Chondrocyte (in vitro differentiated cells): ENCODE results near the gene KIF6. TPM values are rescaled to one million over a fixed set of nuclear protein-coding genes. Genes with fewer than 3 reads are reported as not detected.
"Not testable (repeated sequence)": the region's sequence is repeated elsewhere in the genome, so short reads cannot be mapped to it uniquely, and the experiment has no call there.

Experiments used
- DNase-seq: peaks from one replicate; pipeline ENCODE4 v3.0.0; 2021; ENCODE audit warnings: mixed read lengths, low spot score
- H3K27ac Mint-ChIP-seq: one replicate; pipeline ENCODE4 v1.8.0; 2021; ENCODE audit warnings: mild to moderate bottlenecking, moderate library complexity, mixed read lengths; ENCODE audit not compliant: unreplicated experiment
- H3K27me3 Mint-ChIP-seq: 2 replicates; pipeline ENCODE4 v1.8.0; 2021; ENCODE audit warnings: low read depth, mixed read lengths
- H3K36me3 Mint-ChIP-seq: 2 replicates; pipeline ENCODE4 v1.8.0; 2021; ENCODE audit warnings: low read depth, mixed read lengths
- H3K4me1 Mint-ChIP-seq: 2 replicates; pipeline ENCODE4 v1.8.0; 2021; ENCODE audit warnings: low read depth, mild to moderate bottlenecking, mixed read lengths
- H3K4me3 Mint-ChIP-seq: one replicate; pipeline ENCODE4 v1.8.0; 2021; ENCODE audit warnings: mild to moderate bottlenecking, moderate library complexity, mixed read lengths; ENCODE audit not compliant: unreplicated experiment
- H3K9me3 Mint-ChIP-seq: 2 replicates; pipeline ENCODE4 v1.8.0; 2021; ENCODE audit warnings: low read depth, mixed read lengths
- CTCF ChIP-seq: fragments of 200-600 bp; sonication (generic); IDR thresholded peaks from 2 replicates; pipeline ENCODE4 v1.5.0; 2021; ENCODE audit warnings: antibody characterized with exemption, mild to moderate bottlenecking, moderate library complexity
- total RNA-seq: library from RNA; stranded (reverse); gene quantifications from 3 replicates; pipeline ENCODE4 v1.2.1, GENCODE V29; 2021

KIF6 gene
- total RNA-seq, 1 donor from 2014 or later = 0.62 TPM

GRCh38 chr6:39733704-39734103, 8.5 kb upstream of the KIF6 start:
- Mint-ChIP-seq H3K9me3 (peaks cover 11% of the 10 kb centered on the region), H3K27ac (no peak overlapping the region), H3K36me3 (peaks cover 5% of the 10 kb centered on the region), H3K4me3 (no peak overlapping the region), H3K4me1 (peaks cover 6% of the 10 kb centered on the region), H3K27me3 (no peaks in the 10 kb centered on the region)
- DNase-seq = no peak
- no peak for TF ChIP-seq CTCF

DNA sequence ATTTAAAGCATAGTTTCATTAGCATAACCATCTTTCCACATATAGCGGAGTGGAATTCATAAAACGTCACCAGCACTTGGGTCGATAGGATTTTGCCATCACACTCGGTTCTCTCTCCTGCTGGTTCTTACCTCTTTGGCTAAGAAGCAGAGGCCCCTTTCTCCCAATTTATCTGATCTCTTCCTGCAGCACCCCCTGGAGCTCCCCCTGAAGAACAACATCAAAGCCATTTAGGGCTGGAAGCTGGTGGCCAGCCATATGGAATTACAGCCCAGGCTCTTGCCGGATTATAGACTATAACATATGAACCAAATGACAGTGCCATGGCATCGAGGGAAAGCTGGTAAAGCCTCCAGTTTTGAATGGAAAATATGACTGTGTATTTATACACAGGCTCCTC, 6.4 kb upstream of the KIF6 start:
- DNase-seq = no peak
- no peaks in the 10 kb centered on the region for H3K27me3 Mint-ChIP-seq

DNA sequence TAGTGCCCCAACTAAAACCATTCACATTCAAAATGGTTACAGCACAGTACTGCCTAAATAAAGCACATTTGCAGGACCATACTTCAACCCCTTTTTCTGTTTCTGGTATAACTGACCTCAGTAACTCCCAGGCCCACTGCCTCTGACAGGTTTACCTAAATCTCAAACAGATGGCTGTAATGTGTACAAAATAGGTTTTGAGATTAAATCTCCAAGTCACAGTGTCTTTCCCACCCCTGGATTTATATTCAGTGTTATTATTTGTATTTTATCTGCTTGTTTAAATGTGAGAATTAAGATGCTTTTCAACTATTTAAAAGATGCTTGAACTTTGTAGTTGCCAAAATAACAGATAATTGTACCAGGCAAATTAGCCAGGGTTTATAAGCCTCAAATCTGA, 4.7 kb upstream of the KIF6 start:
- no peak for DNase-seq
- Mint-ChIP-seq H3K4me1 (peaks cover 17% of the 10 kb centered on the region), H3K27me3 (no peaks in the 10 kb centered on the region), H3K27ac (no peak overlapping the region), H3K36me3 (no peaks in the 10 kb centered on the region), H3K9me3 (no peaks in the 10 kb centered on the region), H3K4me3 (no peak overlapping the region)
- no peak for TF ChIP-seq CTCF

More for the DNA sequence above, 6.4 kb upstream of the KIF6 start:
- peak; percentile 42 for TF ChIP-seq CTCF
- no peaks in the 10 kb centered on the region for H3K36me3 Mint-ChIP-seq
- no peak overlapping the region for H3K27ac Mint-ChIP-seq
- peaks cover 6% of the 10 kb centered on the region for H3K4me1 Mint-ChIP-seq
- H3K9me3 Mint-ChIP-seq = no peaks in the 10 kb centered on the region
- no peak overlapping the region for H3K4me3 Mint-ChIP-seq

- H3K36me3 Mint-ChIP-seq = no peaks in the 10 kb centered on the region
- no peaks in the 10 kb centered on the region for H3K9me3 Mint-ChIP-seq
- H3K27ac Mint-ChIP-seq = peak overlapping the region; percentile 36
- no peak for TF ChIP-seq CTCF
- no peak for DNase-seq
- no peaks in the 10 kb centered on the region for H3K27me3 Mint-ChIP-seq
- H3K4me1 Mint-ChIP-seq = peaks cover 10% of the 10 kb centered on the region
- peak overlapping the region; percentile 99 for H3K4me3 Mint-ChIP-seq
Measured at GRCh38 chr6:39725632-39725997, 407 bp upstream of the KIF6 start.

DNA sequence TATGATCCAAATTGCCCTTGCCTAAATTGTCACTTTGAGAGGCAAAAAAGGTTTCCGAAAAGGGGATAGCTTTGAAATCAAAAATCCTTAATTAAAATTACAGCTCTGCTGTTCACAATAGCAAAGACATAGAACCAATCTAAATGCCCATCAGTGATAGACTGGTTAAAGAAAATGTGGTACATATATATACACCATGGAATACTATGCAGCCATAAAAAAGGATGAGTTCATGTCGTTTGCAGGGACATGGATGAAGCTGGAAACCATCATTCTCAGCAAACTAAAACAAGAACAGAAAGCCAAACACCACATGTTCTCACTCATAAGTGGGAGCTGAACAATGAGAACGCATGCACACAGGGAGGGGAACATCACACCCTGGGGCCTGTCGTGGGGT, 1.9 kb downstream of the KIF6 start:
- not testable (repeated sequence) for H3K4me3 Mint-ChIP-seq, DNase-seq, H3K27me3 Mint-ChIP-seq, H3K36me3 Mint-ChIP-seq, H3K9me3 Mint-ChIP-seq, H3K27ac Mint-ChIP-seq
- H3K4me1 Mint-ChIP-seq = peaks cover 10% of the 10 kb centered on the region

DNA sequence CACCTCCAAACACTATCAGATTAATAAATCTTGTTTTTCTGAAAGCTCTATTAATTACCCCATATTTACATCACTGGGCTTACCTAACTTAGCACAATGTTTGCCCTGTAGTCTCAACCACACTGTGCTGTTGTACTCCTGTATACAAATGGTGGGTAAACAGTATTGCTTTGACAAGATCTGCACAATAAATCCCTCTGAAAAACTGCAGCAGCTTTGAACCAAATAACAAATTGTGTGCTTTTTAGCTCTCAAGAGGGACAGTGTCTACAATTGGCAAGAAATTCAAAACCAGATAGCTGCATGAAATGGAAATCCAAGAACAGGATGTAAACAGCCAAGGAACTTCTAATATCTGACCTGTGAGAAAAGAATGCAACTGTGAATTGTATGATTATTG, 10.4 kb downstream of the KIF6 start:
- H3K27me3 Mint-ChIP-seq = no peaks in the 10 kb centered on the region
- no peak for DNase-seq
- H3K4me3 Mint-ChIP-seq = no peak overlapping the region
- H3K27ac Mint-ChIP-seq = no peak overlapping the region
- TF ChIP-seq CTCF = no peak
- peaks cover 13% of the 10 kb centered on the region for H3K4me1 Mint-ChIP-seq
- no peaks in the 10 kb centered on the region for H3K9me3 Mint-ChIP-seq
- no peaks in the 10 kb centered on the region for H3K36me3 Mint-ChIP-seq
